Lower lobe of right lung (tissue), 2 donors: ENCODE results near the gene ALDH7A1. TPM values are rescaled to one million over a fixed set of nuclear protein-coding genes. Genes with fewer than 3 reads are reported as not detected.
A peak's percentile ranks its signal among the peaks of the same experiment; 100 is the strongest.

Experiments used
- ATAC-seq, 2 donors: fragments of 200-7000 bp; cut with Tn5 transposase; one replicate each; pipeline ENCODE4 v1.9.1; 2020 to 2022; ENCODE audit warnings: mild to moderate bottlenecking in 2 of 2, moderate library complexity in 2 of 2
- DNase-seq: peaks from one replicate; pipeline ENCODE4 v3.0.0-alpha.2; 2020
- H3K27ac ChIP-seq: fragments of 200-600 bp; one replicate; pipeline ENCODE4 v1.8.0; 2022
- H3K27me3 ChIP-seq: fragments of 200-600 bp; one replicate; pipeline ENCODE4 v1.8.0; 2022; ENCODE audit warnings: low read depth
- H3K36me3 ChIP-seq: fragments of 200-600 bp; one replicate; pipeline ENCODE4 v1.8.0; 2022; ENCODE audit warnings: mild to moderate bottlenecking
- H3K4me1 ChIP-seq: fragments of 200-600 bp; one replicate; pipeline ENCODE4 v1.8.0; 2022
- H3K4me3 ChIP-seq: fragments of 200-600 bp; one replicate; pipeline ENCODE4 v1.8.0; 2022; ENCODE audit warnings: mild to moderate bottlenecking
- H3K9me3 ChIP-seq: fragments of 200-600 bp; one replicate; pipeline ENCODE4 v1.8.0; 2022
- intact Hi-C: fragments of 100-400 bp; cut with DNase I; formaldehyde crosslinking; loops from one replicate; pipeline ENCODE4 v1.11.0; 2022
- total RNA-seq: library from RNA; stranded (reverse); fragmentation: NEBNext Ultra II Directional; extraction: Animal tissue kit (Norgen Biotek cat#: 25700); gene quantifications from one replicate; pipeline ENCODE4 v1.2.1, GENCODE V29; 2021
- TF ChIP-seq, protein P1 (sequence below): fragments of 200-600 bp; IDR thresholded peaks from one replicate; pipeline ENCODE4 v1.8.0; 2022; ENCODE audit warnings: antibody characterized with exemption, mild to moderate bottlenecking
- donor health status: DM: no; HTN: yes; CAD: no; lungs with severe emphysema.

Gene ALDH7A1
- total RNA-seq, 1 donor from 2014 or later: 23.7 TPM

DNA sequence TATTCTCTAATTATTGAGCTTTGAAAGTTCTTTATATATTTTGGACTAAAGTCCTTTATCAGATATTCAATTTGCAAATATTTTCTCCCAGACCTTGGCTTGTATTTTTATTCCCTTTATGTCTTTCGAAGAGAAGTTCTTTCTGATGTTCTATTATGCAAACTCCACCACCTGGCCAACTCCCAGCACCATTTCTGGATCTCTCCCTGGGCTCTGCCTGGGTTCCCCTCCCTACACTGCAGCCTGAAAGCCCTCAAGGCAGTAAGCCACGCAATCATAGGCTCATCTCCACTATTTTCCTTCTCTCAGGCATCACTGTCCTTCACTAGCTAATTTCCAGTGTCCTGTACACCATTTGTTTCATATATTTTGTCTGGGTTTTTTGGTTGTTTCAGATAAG is 95.7 kb downstream of the ALDH7A1 start:
- H3K27me3 ChIP-seq: no peaks in the 10 kb centered on the region
- intact Hi-C loops: no loop called here
- H3K9me3 ChIP-seq: no peaks in the 10 kb centered on the region
- peak overlapping the region; percentile 38 for H3K27ac ChIP-seq
- H3K4me3 ChIP-seq: no peak overlapping the region
- H3K4me1 ChIP-seq: peaks cover 19% of the 10 kb centered on the region
- H3K36me3 ChIP-seq: peaks cover 5% of the 10 kb centered on the region
- TF ChIP-seq, protein P1, sequence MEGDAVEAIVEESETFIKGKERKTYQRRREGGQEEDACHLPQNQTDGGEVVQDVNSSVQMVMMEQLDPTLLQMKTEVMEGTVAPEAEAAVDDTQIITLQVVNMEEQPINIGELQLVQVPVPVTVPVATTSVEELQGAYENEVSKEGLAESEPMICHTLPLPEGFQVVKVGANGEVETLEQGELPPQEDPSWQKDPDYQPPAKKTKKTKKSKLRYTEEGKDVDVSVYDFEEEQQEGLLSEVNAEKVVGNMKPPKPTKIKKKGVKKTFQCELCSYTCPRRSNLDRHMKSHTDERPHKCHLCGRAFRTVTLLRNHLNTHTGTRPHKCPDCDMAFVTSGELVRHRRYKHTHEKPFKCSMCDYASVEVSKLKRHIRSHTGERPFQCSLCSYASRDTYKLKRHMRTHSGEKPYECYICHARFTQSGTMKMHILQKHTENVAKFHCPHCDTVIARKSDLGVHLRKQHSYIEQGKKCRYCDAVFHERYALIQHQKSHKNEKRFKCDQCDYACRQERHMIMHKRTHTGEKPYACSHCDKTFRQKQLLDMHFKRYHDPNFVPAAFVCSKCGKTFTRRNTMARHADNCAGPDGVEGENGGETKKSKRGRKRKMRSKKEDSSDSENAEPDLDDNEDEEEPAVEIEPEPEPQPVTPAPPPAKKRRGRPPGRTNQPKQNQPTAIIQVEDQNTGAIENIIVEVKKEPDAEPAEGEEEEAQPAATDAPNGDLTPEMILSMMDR: no peak
- no peak for DNase-seq
- no peak for ATAC-seq

DNA sequence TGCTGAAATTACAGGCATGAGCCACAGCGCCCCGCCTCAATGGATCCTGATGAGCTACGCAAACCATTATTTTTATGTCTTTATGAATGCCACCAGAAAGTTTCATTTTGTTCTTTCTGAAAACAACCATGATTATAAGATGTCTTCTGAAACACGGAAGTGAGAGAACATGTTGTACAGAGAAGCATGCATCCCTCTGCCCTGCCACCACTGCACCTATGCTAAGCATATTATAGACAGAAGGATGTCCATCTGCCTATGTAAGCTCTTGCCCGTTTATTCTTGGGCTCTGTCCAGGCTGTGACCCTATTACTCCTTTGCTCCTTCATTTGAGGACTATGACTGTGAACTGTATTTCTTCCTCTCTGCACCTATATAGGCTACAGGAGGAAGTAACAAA is 97.5 kb downstream of the ALDH7A1 start:
- no peak overlapping the region for H3K27ac ChIP-seq

DNA sequence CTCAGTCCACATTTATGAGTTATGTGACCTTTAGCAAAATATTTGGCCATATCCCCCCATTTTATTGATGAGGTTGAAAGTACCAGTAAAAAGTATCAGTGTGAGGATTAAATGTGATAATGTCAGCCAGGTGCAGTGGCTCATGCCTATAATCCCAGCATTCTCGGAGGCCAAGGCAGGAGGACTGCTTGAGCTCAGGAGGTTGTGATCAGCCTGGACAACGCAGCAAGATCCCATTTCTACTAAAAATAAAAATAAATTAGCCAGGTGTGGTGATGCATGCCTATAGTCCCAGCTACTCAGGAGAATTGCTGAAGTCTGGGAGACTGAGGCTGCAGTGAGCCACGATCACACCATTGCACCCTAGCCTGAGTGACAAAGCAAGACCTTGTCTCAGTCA is 100.6 kb downstream of the ALDH7A1 start:
- Histone ChIP-seq H3K4me3 (no peak overlapping the region), H3K27ac (no peak overlapping the region), H3K9me3 (no peaks in the 10 kb centered on the region), H3K4me1 (no peaks in the 10 kb centered on the region), H3K27me3 (no peaks in the 10 kb centered on the region), H3K36me3 (peaks cover 49% of the 10 kb centered on the region)
- TF ChIP-seq, protein P1: no peak
- ATAC-seq: no peak
- no peak for DNase-seq
- intact Hi-C loops: no loop called here

More for the DNA sequence above, 97.5 kb downstream of the ALDH7A1 start:
- H3K27me3 ChIP-seq: no peaks in the 10 kb centered on the region
- ATAC-seq: no peak
- peaks cover 20% of the 10 kb centered on the region for H3K36me3 ChIP-seq
- peaks cover 1% of the 10 kb centered on the region for H3K4me1 ChIP-seq
- intact Hi-C loops: no loop called here
- DNase-seq: no peak
- no peaks in the 10 kb centered on the region for H3K9me3 ChIP-seq
- TF ChIP-seq, protein P1: no peak
- H3K4me3 ChIP-seq: no peak overlapping the region

DNA sequence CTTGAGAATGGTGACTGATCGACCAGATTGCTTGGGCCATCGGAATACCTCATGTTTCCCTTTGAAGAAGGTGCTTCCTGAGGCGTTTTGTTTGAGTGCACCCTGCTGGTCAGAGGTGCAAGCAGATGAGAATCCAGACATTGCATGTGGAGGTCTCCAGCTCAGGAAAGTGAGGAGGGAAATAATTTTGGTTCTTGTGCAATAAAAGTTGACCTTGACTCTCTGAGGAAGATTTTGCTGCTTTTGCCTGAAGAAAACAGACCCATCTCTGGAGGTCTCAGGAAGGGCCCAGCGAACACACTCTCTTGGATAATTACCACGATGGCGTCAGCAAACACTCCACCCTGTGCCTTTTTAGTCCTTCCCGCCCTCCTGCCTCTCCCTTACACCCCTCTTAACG is 102.1 kb downstream of the ALDH7A1 start:
- TF ChIP-seq, protein P1: no peak
- H3K27me3 ChIP-seq: no peaks in the 10 kb centered on the region
- DNase-seq (no peak), ATAC-seq (no peak)
- intact Hi-C loops: no loop called here
- no peak overlapping the region for H3K4me3 ChIP-seq
- H3K4me1 ChIP-seq: no peaks in the 10 kb centered on the region
- H3K27ac ChIP-seq: no peak overlapping the region
- H3K36me3 ChIP-seq: peaks cover 63% of the 10 kb centered on the region
- no peaks in the 10 kb centered on the region for H3K9me3 ChIP-seq

DNA sequence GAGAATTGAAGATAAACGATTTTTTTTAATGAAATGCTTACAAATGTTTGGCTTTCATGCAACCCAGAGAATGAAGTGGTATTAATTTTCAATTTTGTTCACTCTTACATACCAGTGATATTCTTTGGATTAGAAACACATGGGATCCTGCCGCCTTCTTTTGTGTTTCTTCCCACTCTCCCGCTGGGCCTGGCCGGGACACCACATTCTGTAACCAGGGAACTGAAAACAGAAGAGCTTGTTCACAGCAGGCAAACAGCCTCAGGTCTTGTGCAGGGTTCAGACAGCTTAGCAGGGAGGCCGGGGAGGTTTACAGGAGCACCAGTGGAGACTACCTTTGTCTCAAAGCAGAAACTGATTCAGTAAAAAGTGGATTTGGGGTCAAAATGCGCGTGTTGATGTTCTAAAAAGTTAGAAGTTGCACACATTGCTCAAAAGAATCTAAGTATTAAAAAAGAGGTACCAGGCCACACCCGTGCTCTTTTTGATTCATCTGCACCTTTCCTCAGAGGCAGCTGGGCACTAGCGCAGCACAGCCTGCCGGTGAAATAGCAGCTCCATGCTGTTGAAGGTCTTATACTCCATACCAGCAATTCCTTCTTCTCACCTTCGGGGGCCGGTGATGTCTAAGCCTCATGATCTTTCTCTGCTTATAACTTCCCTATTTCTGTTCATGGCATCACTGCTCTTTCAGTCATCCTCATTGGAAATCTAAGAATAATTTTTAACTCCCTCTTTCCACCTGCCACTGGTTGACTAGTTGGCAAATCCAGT is 104.7 kb downstream of the ALDH7A1 start:
- no peaks in the 10 kb centered on the region for H3K27me3 ChIP-seq
- no peak for DNase-seq
- H3K4me3 ChIP-seq: no peak overlapping the region
- TF ChIP-seq, protein P1: no peak
- no peaks in the 10 kb centered on the region for H3K9me3 ChIP-seq
- intact Hi-C loops: no loop called here
- H3K27ac ChIP-seq: no peak overlapping the region
- no peak for ATAC-seq
- H3K36me3 ChIP-seq: peaks cover 89% of the 10 kb centered on the region
- no peaks in the 10 kb centered on the region for H3K4me1 ChIP-seq
